Central memory CD8-positive, alpha-beta T cell (primary cell): ENCODE data around the gene FAM241B.

Experiments
- ATAC-seq: fragments of 150-1000 bp; cut with Tn5 transposase; replicated peaks from 2 replicates; pipeline ENCODE4 v1.10.0; 2022; ENCODE audit warnings: mild to moderate bottlenecking, moderate FRiP score, moderate number of reproducible peaks; ENCODE audit not compliant: poor library complexity, severe bottlenecking; ENCODE audit errors: extremely low read depth
- DNase-seq, 2 donors: peaks; one replicate each; pipeline ENCODE4 v3.0.0; 2021; ENCODE audit warnings: low spot score in 2 of 2
- H3K27ac Mint-ChIP-seq: one replicate; pipeline ENCODE4 v1.8.0; 2022; ENCODE audit warnings: low read depth, mild to moderate bottlenecking, moderate library complexity, mixed read lengths
- H3K27me3 Mint-ChIP-seq: one replicate; pipeline ENCODE4 v1.8.0; 2022; ENCODE audit warnings: mixed read lengths
- H3K36me3 Mint-ChIP-seq: one replicate; pipeline ENCODE4 v1.8.0; 2022; ENCODE audit warnings: mild to moderate bottlenecking, moderate library complexity, mixed read lengths; ENCODE audit not compliant: insufficient read depth
- H3K4me1 Mint-ChIP-seq: one replicate; pipeline ENCODE4 v1.8.0; 2022; ENCODE audit warnings: mixed read lengths
- H3K4me3 Mint-ChIP-seq: one replicate; pipeline ENCODE4 v1.8.0; 2022; ENCODE audit warnings: mild to moderate bottlenecking, moderate library complexity, mixed read lengths
- H3K9me3 Mint-ChIP-seq: one replicate; pipeline ENCODE4 v1.8.0; 2022; ENCODE audit warnings: mixed read lengths

FAM241B gene

GRCh38 chr10:69655868-69656555 is 26.0 kb downstream of the FAM241B start:
- no peaks in the 10 kb centered on the region for H3K9me3 Mint-ChIP-seq
- H3K36me3 Mint-ChIP-seq: no peaks in the 10 kb centered on the region
- ATAC-seq (no peak), DNase-seq (no peak)
- H3K27me3 Mint-ChIP-seq: peaks cover 64% of the 10 kb centered on the region
- H3K4me3 Mint-ChIP-seq: no peak overlapping the region
- H3K27ac Mint-ChIP-seq: no peak overlapping the region
- H3K4me1 Mint-ChIP-seq: peaks cover 11% of the 10 kb centered on the region

GRCh38 chr10:69656742-69657269 is 26.8 kb downstream of the FAM241B start:
- no peaks in the 10 kb centered on the region for H3K9me3 Mint-ChIP-seq
- H3K36me3 Mint-ChIP-seq: no peaks in the 10 kb centered on the region
- no peak overlapping the region for H3K27ac Mint-ChIP-seq
- H3K27me3 Mint-ChIP-seq: peaks cover 71% of the 10 kb centered on the region
- no peak for DNase-seq
- peaks cover 3% of the 10 kb centered on the region for H3K4me1 Mint-ChIP-seq
- H3K4me3 Mint-ChIP-seq: no peak overlapping the region
- ATAC-seq: no peak

- ATAC-seq (no peak), DNase-seq (no peak)
- no peaks in the 10 kb centered on the region for H3K9me3 Mint-ChIP-seq
- H3K4me3 Mint-ChIP-seq: no peak overlapping the region
- H3K36me3 Mint-ChIP-seq: no peaks in the 10 kb centered on the region
- peaks cover 71% of the 10 kb centered on the region for H3K27me3 Mint-ChIP-seq
- no peak overlapping the region for H3K27ac Mint-ChIP-seq
- H3K4me1 Mint-ChIP-seq: no peaks in the 10 kb centered on the region
Observed at GRCh38 chr10:69657430-69657829, 27.4 kb downstream of the FAM241B start.

GRCh38 chr10:69657866-69658265 is 27.8 kb downstream of the FAM241B start:
- no peaks in the 10 kb centered on the region for H3K9me3 Mint-ChIP-seq
- no peaks in the 10 kb centered on the region for H3K36me3 Mint-ChIP-seq
- ATAC-seq (no peak), DNase-seq (no peak)
- peaks cover 71% of the 10 kb centered on the region for H3K27me3 Mint-ChIP-seq
- H3K4me3 Mint-ChIP-seq: no peak overlapping the region
- H3K4me1 Mint-ChIP-seq: no peaks in the 10 kb centered on the region
- H3K27ac Mint-ChIP-seq: no peak overlapping the region

GRCh38 chr10:69659241-69660038 is 29.4 kb downstream of the FAM241B start:
- H3K27ac Mint-ChIP-seq: no peak overlapping the region
- no peaks in the 10 kb centered on the region for H3K36me3 Mint-ChIP-seq
- H3K4me3 Mint-ChIP-seq: no peak overlapping the region

GRCh38 chr10:69660296-69660695 is 30.2 kb downstream of the FAM241B start:
- H3K9me3 Mint-ChIP-seq: no peaks in the 10 kb centered on the region
- H3K4me1 Mint-ChIP-seq: no peaks in the 10 kb centered on the region
- no peak for ATAC-seq
- no peak overlapping the region for H3K4me3 Mint-ChIP-seq
- peaks cover 62% of the 10 kb centered on the region for H3K27me3 Mint-ChIP-seq
- H3K27ac Mint-ChIP-seq: no peak overlapping the region
- H3K36me3 Mint-ChIP-seq: no peaks in the 10 kb centered on the region
- no peak for DNase-seq

More at GRCh38 chr10:69659241-69660038, 29.4 kb downstream of the FAM241B start:
- DNase-seq (no peak), ATAC-seq (no peak)
- peaks cover 60% of the 10 kb centered on the region for H3K27me3 Mint-ChIP-seq
- H3K4me1 Mint-ChIP-seq: no peaks in the 10 kb centered on the region
- no peaks in the 10 kb centered on the region for H3K9me3 Mint-ChIP-seq

- H3K4me1 Mint-ChIP-seq: no peaks in the 10 kb centered on the region
- peaks cover 70% of the 10 kb centered on the region for H3K27me3 Mint-ChIP-seq
- no peak for DNase-seq
- no peaks in the 10 kb centered on the region for H3K9me3 Mint-ChIP-seq
- no peak overlapping the region for H3K27ac Mint-ChIP-seq
- H3K36me3 Mint-ChIP-seq: no peaks in the 10 kb centered on the region
- H3K4me3 Mint-ChIP-seq: no peak overlapping the region
- no peak for ATAC-seq
Observed at GRCh38 chr10:69661414-69662172, 31.5 kb downstream of the FAM241B start.

GRCh38 chr10:69662173-69662877 is 32.3 kb downstream of the FAM241B start:
- no peak overlapping the region for H3K27ac Mint-ChIP-seq
- H3K36me3 Mint-ChIP-seq: no peaks in the 10 kb centered on the region
- H3K27me3 Mint-ChIP-seq: peaks cover 71% of the 10 kb centered on the region
- H3K4me3 Mint-ChIP-seq: no peak overlapping the region
- DNase-seq (no peak), ATAC-seq (no peak)
- H3K9me3 Mint-ChIP-seq: no peaks in the 10 kb centered on the region
- H3K4me1 Mint-ChIP-seq: no peaks in the 10 kb centered on the region

GRCh38 chr10:69662901-69663300 is 32.9 kb downstream of the FAM241B start:
- ATAC-seq (no peak), DNase-seq (no peak)
- no peaks in the 10 kb centered on the region for H3K36me3 Mint-ChIP-seq
- no peak overlapping the region for H3K4me3 Mint-ChIP-seq
- H3K27ac Mint-ChIP-seq: no peak overlapping the region
- no peaks in the 10 kb centered on the region for H3K9me3 Mint-ChIP-seq
- peaks cover 71% of the 10 kb centered on the region for H3K27me3 Mint-ChIP-seq
- no peaks in the 10 kb centered on the region for H3K4me1 Mint-ChIP-seq

- ATAC-seq (no peak), DNase-seq (no peak)
- no peaks in the 10 kb centered on the region for H3K9me3 Mint-ChIP-seq
- H3K36me3 Mint-ChIP-seq: no peaks in the 10 kb centered on the region
- no peaks in the 10 kb centered on the region for H3K4me1 Mint-ChIP-seq
- H3K27me3 Mint-ChIP-seq: peaks cover 71% of the 10 kb centered on the region
- no peak overlapping the region for H3K27ac Mint-ChIP-seq
- no peak overlapping the region for H3K4me3 Mint-ChIP-seq
Observed at GRCh38 chr10:69663369-69663947, 33.4 kb downstream of the FAM241B start.

- H3K4me3 Mint-ChIP-seq: no peak overlapping the region
- no peak overlapping the region for H3K27ac Mint-ChIP-seq
- ATAC-seq: no peak
- H3K9me3 Mint-ChIP-seq: no peaks in the 10 kb centered on the region
- peaks cover 72% of the 10 kb centered on the region for H3K27me3 Mint-ChIP-seq
- H3K36me3 Mint-ChIP-seq: peaks cover 1% of the 10 kb centered on the region
- no peak for DNase-seq
- no peaks in the 10 kb centered on the region for H3K4me1 Mint-ChIP-seq
Observed at GRCh38 chr10:69665474-69666320, 35.6 kb downstream of the FAM241B start.
